K562 (cell line): ENCODE results near the gene TMEM217. TPM values are rescaled to one million over a fixed set of nuclear protein-coding genes. Genes with fewer than 3 reads are reported as not detected.
"Not testable (repeated sequence)": the region's sequence is repeated elsewhere in the genome, so short reads cannot be mapped to it uniquely, and the experiment has no call there.

ENCODE experiments used
- ADNP ChIP-seq: fragments of 200-800 bp; sonication (Bioruptor generic); IDR thresholded peaks from 2 replicates; pipeline ENCODE4 v1.6.1; 2016; ENCODE audit warnings: missing genetic modification characterization, missing compliant biosample characterization
- ATF4 ChIP-seq: fragments of 450-650 bp; formaldehyde crosslinking; IDR thresholded peaks from 2 replicates; pipeline ENCODE4 v1.4.0; 2022; ENCODE audit warnings: mild to moderate bottlenecking, moderate library complexity
- ATF6 ChIP-seq: sonication (generic); formaldehyde crosslinking; IDR thresholded peaks from 2 replicates; pipeline ENCODE4 v1.4.0; 2020; ENCODE audit warnings: mild to moderate bottlenecking, missing genetic modification reagents
- BCOR ChIP-seq: fragments of 450-650 bp; IDR thresholded peaks from 2 replicates; pipeline ENCODE4 v1.6.1; 2016
- ESRRA ChIP-seq: fragments of 450-650 bp; IDR thresholded peaks from 2 replicates; pipeline ENCODE4 v1.6.1; 2014; ENCODE audit warnings: low read depth, mild to moderate bottlenecking, moderate library complexity, borderline replicate concordance
- GATA2 ChIP-seq: sonication (generic); formaldehyde crosslinking; IDR thresholded peaks from 2 replicates; pipeline ENCODE4 v1.4.0; 2020; ENCODE audit warnings: mild to moderate bottlenecking, missing genetic modification reagents
- GATAD2A ChIP-seq: fragments of 450-650 bp; IDR thresholded peaks from 2 replicates; pipeline ENCODE4 v1.6.1; 2017
- GMEB1 ChIP-seq: fragments of 250-450 bp; sonication (Bioruptor Pico); IDR thresholded peaks from 2 replicates; pipeline ENCODE4 v1.4.0; 2020; ENCODE audit warnings: mild to moderate bottlenecking
- HDAC2 ChIP-seq: fragments of 450-650 bp; IDR thresholded peaks from 2 replicates; pipeline ENCODE4 v1.6.1; 2016; ENCODE audit warnings: mild to moderate bottlenecking
- JUND ChIP-seq, 2 experiments: IDR thresholded peaks; 2 replicates in 1 of 2; 3 replicates in 1 of 2; pipeline ENCODE4 v1.6.1; 2011; ENCODE audit warnings: borderline replicate concordance in 2 of 2, low read depth in 2 of 2, low read length in 2 of 2, improper control_type of control experiment in 1 of 2, missing biosample characterization in 1 of 2, missing genetic modification characterization in 1 of 2, missing genetic modification reagents in 1 of 2
- KLF6 ChIP-seq: fragments of 250-450 bp; sonication (Bioruptor Pico); IDR thresholded peaks from 2 replicates; pipeline ENCODE4 v1.4.0; 2020; ENCODE audit warnings: mild to moderate bottlenecking, moderate library complexity, borderline replicate concordance
- LARP7 ChIP-seq: fragments of 450-650 bp; IDR thresholded peaks from 2 replicates; pipeline ENCODE4 v1.6.1; 2016
- MAZ ChIP-seq, 2 experiments: fragments of 450-650 bp in 1 of 2; sonication (generic) in 1 of 2; formaldehyde crosslinking; IDR thresholded peaks in 1 of 2; conservative IDR thresholded peaks in 1 of 2; 2 replicates each; pipeline versions ENCODE4 v1.4.0 to v1.5.0; 2020; ENCODE audit warnings: mild to moderate bottlenecking in 1 of 2, missing genetic modification reagents in 1 of 2
- MEIS2 ChIP-seq: fragments of 450-650 bp; IDR thresholded peaks from 2 replicates; pipeline ENCODE4 v1.6.1; 2014; ENCODE audit warnings: mild to moderate bottlenecking; ENCODE audit not compliant: partially characterized antibody
- NFRKB ChIP-seq: fragments of 450-650 bp; IDR thresholded peaks from 2 replicates; pipeline ENCODE4 v1.6.1; 2016; ENCODE audit warnings: low read depth
- NR2C1 ChIP-seq, 2 experiments: fragments of 450-650 bp; IDR thresholded peaks; 2 replicates each; pipeline ENCODE4 v1.6.1; 2017; ENCODE audit warnings: mild to moderate bottlenecking in 2 of 2, antibody characterized with exemption in 1 of 2, inconsistent platforms in 1 of 2, missing compliant biosample characterization in 1 of 2, missing genetic modification characterization in 1 of 2
- TSC22D4 ChIP-seq: fragments of 450-650 bp; IDR thresholded peaks from 2 replicates; pipeline ENCODE4 v1.6.1; 2016; ENCODE audit warnings: missing genetic modification characterization, missing biosample characterization, control low read depth
- polyA plus RNA-seq, 8 experiments: library from polyadenylated mRNA; depleted of rRNA in 4 of 8; stranded (reverse) in 5 of 8; unstranded in 3 of 8; fragments of >200 nt; fragmentation: Nextera tagmentation in 2 of 8; fragmentation: Illumina TruSeq in 1 of 8; extraction: Ambion mirVana in 2 of 8; extraction: Trizol in 1 of 8; gene quantifications; 2 replicates each; pipeline versions ENCODE4 v1.2.1 to v1.2.3, GENCODE V29; 2011 to 2014; ENCODE audit warnings: inconsistent platforms in 1 of 8, missing spikeins in 1 of 8
- total RNA-seq, 7 experiments: library from RNA; depleted of rRNA in 6 of 7; stranded (reverse); fragments of >200 nt in 6 of 7; fragmentation: Illumina TruSeq in 2 of 7; extraction: Trizol in 2 of 7; gene quantifications; 2 replicates each; pipeline versions ENCODE4 v1.2.1 to v1.2.3, GENCODE V29; 2011 to 2021; ENCODE audit warnings: low replicate concordance in 1 of 7

TMEM217 gene
- total and polyA plus RNA-seq, 9 of the 15 experiments (the other 6 are each of a cell fraction or from before 2014, with no cell fraction given): 1.3 to 8.0 (median 1.9) TPM

GRCh38 chr6:37185949-37186720, 71.8 kb downstream of the TMEM217 start (continued):
- not testable (repeated sequence) for TF ChIP-seq JUND (IDR thresholded peaks at IDR 0.05; ENCODE audit: borderline replicate concordance, low read depth, low read length)
- peak; percentile 15; the same call in 1 of the 3 replicates for TF ChIP-seq JUND (tag; IDR thresholded peaks at IDR 0.05; ENCODE audit: borderline replicate concordance, low read depth, low read length)
- peak; percentile 3; the same call in 1 of the 2 replicates for TF ChIP-seq GATAD2A
- peak; percentile 37; the same call in 1 of the 2 replicates for TF ChIP-seq LARP7
- peak; percentile 81 for TF ChIP-seq BCOR
- peak; percentile 43 for TF ChIP-seq MEIS2
- peak; percentile 34; the same call in 1 of the 2 replicates for TF ChIP-seq GMEB1 (CRISPR knock-in tag)
- 0 out of 4 replicates have a peak, but pooled peaks of 1 of the 2 experiments have one; percentile 29 for TF ChIP-seq MAZ (CRISPR knock-in tag; conservative IDR thresholded peaks at IDR 0.05 in 1 of 2, IDR thresholded peaks at IDR 0.05 in 1 of 2)
- TF ChIP-seq ADNP (tag): peak; percentile 49; the same call in 1 of the 2 replicates
- peak; percentile 18; the same call in 1 of the 2 replicates for TF ChIP-seq ESRRA
- 0 out of 2 replicates have a peak, but pooled peaks have one; percentile 32 for TF ChIP-seq ATF6 (CRISPR knock-in tag)
- TF ChIP-seq NFRKB: 0 out of 2 replicates have a peak, but pooled peaks have one; percentile 67
- TF ChIP-seq HDAC2: peak; percentile 61
- TF ChIP-seq NR2C1 (IDR thresholded peaks at IDR 0.05): peak; percentile 31; the same call in 1 of the 2 replicates
- TF ChIP-seq NR2C1 (tag; IDR thresholded peaks at IDR 0.05): peak; percentile 30; the same call in 1 of the 2 replicates
- 0 out of 2 replicates have a peak, but pooled peaks have one; percentile 30 for TF ChIP-seq GATA2
- TF ChIP-seq KLF6 (CRISPR knock-in tag): peak; percentile 61; the same call in 1 of the 2 replicates
- 0 out of 2 replicates have a peak, but pooled peaks have one; percentile 21 for TF ChIP-seq ATF4
- peak; percentile 58; the same call in 1 of the 2 replicates for TF ChIP-seq TSC22D4 (tag)
